GM12801 (cell line): ENCODE results near the gene NCL.

Experiments
- TF ChIP-seq, protein P1 (sequence below): IDR thresholded peaks from one replicate; pipeline ENCODE4 v1.5.1; 2011; ENCODE audit warnings: control low read depth; ENCODE audit not compliant: insufficient read length; ENCODE audit errors: extremely low read depth

NCL gene

DNA sequence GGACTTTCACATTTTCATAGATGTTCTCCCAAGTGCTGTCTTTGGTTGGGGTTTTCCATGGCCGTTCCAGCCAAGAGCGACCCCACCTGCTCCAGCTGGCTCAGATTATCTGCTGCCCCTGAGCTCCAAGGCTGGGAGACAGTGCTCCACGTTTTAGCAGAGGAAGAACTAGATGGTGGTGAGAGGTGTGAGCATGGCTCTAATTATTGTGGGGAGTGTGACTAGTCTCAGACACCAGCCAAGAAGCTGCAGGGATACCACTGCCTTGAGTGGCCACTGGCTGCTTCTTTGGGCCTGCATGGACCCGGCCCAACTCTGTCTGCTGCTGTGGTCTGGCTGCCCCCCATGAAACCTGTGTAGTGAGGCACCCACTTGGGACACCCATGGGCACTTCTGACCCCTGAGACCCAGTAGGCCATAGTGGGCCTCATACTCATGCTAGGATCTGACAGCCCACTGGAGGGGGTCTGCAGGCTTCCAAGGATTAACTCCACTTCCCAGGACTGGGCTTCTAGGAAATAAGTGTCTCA, 2.8 kb upstream of the NCL start:
- TF ChIP-seq, protein P1, sequence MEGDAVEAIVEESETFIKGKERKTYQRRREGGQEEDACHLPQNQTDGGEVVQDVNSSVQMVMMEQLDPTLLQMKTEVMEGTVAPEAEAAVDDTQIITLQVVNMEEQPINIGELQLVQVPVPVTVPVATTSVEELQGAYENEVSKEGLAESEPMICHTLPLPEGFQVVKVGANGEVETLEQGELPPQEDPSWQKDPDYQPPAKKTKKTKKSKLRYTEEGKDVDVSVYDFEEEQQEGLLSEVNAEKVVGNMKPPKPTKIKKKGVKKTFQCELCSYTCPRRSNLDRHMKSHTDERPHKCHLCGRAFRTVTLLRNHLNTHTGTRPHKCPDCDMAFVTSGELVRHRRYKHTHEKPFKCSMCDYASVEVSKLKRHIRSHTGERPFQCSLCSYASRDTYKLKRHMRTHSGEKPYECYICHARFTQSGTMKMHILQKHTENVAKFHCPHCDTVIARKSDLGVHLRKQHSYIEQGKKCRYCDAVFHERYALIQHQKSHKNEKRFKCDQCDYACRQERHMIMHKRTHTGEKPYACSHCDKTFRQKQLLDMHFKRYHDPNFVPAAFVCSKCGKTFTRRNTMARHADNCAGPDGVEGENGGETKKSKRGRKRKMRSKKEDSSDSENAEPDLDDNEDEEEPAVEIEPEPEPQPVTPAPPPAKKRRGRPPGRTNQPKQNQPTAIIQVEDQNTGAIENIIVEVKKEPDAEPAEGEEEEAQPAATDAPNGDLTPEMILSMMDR = no peak

DNA sequence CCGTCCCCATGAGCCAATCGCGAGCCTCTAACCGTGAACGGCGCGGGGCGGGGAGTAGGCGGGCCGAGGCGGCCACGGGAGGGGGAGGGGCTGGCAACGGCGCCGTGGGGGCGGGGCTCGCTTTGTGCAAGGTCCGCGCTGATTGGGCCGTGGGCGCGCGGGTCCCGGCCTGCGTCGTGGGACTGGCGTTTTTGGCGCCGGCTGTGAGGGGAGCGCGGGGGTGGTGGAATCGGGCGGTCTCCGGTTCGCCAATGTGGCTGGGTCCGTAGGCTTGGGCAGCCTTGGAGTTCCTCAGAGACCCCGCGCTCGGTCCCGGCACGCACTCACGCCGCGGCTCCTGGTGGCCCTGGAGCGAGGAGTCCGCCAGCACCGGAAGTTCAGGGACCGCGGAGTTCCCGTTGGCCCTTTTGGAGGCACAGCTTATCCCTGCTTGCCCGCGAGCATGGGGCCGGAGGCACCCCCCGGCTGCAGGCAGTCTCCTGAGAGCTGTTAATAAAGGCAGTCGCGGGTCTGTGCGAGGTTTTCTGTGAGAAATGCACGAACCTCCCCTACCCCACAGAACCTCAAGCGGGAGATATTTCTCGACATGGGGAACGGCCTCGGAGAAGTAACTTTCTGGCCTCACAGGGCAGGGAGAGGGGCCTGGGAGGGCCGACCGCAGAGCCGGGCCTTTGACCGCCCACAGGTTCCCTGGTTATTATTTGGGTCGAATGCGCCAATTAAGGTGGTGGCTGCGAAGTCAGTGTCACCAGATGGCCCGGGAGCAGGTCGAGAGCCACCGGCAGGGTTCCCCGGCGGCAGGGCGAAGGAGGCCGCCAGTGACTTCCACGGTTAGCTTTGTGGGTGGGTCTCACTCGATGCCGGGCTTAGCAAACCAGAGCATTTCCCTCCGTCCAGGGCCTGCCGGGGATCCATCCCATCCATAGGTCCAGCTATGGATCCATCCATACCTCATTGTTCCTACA, 574 bp upstream of the NCL start:
- TF ChIP-seq, protein P1 = no peak

DNA sequence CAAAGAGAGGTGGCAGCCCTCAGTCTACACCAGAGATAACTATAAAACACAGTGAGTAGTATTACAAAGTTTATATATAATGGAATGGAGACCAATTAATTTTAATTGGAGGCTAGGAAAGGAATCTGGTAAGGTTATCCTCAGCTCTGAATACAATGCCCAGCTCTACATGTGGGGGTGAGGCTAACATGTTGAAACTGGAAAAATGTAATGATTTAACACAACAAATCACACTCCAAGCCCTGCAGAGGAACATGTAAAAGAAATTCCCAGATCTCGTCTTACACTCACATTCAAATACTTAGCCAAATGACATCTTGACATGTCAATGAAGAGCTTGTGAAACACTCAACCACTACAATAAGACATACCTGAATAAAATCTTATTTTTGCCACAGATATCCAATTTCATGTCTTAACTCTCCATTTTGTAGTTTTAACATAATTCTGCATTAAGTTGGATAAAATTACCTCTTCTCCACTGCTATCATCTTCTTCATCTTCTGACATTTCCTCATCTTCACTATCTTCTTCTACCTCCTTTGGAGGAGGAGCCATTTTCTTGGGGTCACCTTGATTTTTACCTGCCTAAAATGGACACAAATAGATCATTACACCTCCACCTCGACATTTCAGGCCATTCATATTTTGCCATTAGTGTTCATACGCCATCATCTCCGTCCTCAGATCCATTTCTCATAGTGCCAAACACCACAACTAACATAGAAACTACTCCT, 1.4 kb downstream of the NCL start:
- TF ChIP-seq, protein P1 = no peak

DNA sequence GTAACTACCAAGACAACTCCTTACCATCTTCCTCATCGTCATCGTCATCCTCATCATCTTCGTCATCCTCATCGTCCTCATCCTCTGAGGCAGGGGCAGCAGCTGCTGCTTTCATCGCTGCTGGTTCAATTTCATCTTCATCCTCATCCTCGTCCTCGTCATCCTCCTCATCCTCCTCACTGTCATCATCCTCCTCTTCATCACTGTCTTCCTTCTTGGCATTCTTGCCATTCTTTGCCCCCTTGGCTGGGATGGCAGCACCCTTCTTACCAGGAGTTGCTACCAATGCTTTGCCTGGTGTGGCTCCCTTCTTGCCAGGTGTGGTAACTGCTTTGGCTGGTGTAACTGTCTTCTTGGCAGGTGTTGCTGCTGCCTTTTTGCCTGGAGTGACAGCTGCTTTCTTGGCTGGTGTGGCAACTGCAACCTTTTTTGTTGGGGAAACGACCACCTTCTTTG, 2.7 kb downstream of the NCL start:
- TF ChIP-seq, protein P1 = no peak

DNA sequence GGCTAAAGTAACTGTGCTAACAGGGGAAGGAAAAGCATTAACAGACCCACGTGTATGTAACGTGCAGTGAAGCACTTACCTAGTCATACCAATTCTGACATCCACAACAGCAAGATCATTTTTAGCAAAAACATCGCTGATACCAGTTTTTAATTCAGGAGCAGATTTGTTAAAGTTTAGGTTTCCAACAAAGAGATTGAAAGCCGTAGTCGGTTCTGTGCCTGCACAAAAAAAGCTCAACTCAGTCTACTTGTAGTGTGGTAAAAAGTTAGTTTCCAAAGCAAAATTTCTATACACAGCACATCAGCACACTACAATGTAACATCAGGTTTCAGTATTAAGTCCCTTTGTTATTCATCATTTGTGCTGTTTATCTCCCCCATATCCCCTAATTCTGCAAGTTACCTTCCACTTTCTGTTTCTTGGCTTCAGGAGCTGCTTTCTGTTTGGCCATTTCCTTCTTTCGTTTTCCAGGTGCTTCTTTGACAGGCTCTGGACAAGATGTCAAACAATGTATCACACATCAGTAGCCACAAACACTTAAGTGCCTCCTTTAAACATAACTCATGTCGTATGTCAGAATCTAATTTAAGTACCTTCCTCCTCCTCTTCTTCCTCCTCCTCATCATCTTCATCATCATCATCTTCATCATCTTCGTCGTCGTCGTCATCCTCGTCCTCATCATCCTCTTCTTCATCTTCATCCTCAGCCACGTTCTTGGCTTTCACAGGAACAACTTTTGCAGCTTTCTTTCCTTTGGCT, 4.0 kb downstream of the NCL start:
- TF ChIP-seq, protein P1 = no peak

DNA sequence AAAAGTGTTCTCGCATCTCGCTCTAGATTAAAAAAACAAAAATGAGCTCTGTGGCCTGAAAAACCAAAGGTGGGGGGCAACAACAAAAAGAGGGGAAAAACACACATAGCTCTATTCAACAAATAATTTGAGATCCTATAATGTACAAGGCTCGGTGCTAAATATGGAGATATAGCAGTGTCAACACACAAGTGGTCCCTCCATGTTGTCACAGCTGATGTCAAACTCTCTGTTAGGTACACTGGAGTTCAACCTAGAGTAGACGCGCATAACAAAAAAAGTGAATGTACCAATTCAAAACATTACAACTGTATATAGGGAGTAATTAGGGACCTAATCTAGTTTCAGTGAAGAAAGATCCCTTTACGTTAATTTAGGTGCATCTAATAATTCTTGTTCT, 5.9 kb downstream of the NCL start:
- TF ChIP-seq, protein P1 = no peak
